Stimulated activated CD8-positive, alpha-beta memory T cell treated with anti-CD3 and anti-CD28 coated beads, Interleukin-4, amount 100 ng/mL, for 1 hour (primary cell): ENCODE measurements around the gene JAKMIP2.

Experiments
- DNase-seq, 2 donors: peaks; one replicate each; pipeline ENCODE4 v3.0.0-alpha.2; 2020; ENCODE audit warnings: low read depth in 2 of 2, low spot score in 1 of 2

Gene JAKMIP2

DNA sequence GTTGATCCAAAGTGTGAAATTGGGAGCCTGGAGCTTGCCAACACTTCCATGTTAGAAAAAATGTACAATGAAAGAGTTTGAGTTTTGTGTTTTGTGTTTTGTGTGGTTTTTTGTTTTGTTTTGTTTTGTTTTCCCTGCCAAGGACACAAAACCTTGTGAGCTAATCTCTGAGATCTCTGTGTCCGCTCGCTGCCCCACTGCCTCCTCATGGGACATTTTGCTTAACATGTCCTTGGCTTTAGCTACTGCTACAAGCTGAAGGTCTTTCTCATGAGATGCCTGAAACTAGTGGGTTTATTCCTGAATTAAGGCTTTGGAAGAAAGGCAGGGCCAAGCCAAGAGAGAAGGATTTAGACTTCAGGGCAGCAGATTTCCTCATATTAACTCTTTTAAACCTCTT, 7.3 kb upstream of the JAKMIP2 start:
- no peak for DNase-seq

DNA sequence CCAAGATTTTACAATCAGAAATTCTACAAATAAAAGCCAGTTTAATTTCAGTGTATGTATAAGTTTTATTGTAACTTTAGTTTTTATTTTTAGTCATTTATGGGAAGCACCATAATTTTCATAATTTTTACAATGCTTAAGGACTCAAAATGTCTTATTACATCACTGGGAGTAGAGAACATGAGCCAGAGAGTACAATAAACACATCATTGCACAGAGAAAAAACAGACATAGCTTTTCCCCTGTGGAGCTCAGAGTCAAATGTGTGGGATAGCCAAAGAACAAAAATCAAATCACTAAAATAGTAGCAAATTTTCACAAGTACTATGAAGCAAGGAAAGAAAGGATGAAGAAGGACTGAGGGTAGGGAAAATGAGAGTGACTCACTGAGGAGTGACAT, 5.5 kb upstream of the JAKMIP2 start:
- DNase-seq, result no peak

DNA sequence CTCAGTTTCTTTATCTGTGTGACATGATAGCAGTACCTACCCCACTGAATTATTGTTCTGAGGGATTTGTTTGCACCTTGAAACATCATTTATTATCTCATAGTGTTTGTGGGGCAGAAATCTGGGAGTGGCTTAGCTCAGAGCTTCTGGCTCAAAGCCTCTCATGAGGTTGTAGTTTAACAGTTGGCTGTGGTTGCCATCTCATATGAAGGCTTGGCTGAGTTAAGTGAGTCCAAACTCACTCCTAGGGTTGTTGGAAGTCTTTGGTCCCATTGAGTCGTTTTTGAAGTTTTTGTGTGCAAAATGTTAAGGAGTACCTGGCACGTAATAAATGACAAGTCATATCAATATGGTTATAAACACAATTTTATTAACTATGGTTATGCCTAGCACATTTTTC, 3.6 kb upstream of the JAKMIP2 start:
- no peak for DNase-seq

GRCh38 chr5:147784146-147784987, 1.8 kb upstream of the JAKMIP2 start:
- DNase-seq, result no peak

DNA sequence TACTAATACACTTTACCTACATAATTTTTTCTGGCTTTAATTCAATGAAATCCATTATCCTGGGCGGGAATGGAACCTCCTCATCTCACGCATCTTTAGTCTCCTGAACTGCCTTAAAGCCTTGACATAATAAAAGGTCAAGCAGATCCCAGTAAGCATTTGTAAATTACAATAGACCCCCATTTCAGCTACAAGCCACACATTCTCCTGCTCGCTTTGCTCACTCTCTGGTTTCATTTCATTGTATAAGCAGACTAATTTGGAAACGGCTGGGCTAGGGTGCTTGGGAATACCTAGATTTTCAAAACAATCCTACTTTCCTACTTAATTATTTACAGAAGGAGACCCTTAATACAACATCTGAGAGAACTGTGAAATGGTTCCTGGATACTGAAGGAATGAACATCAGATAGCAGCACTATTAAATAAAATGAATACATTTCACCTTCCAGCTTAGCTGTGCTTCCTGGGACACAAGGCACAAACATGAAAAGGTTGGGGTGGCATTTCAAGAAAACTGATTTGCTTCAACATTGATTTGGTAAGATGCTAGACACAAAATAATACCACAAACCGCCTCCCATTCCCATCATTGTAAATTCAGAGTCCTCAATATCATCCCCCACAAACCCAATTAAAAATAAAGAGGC, 1.5 kb downstream of the JAKMIP2 start:
- no peak for DNase-seq

GRCh38 chr5:147779694-147780093, 2.8 kb downstream of the JAKMIP2 start:
- DNase-seq, result no peak

GRCh38 chr5:147776989-147777388, 5.5 kb downstream of the JAKMIP2 start:
- no peak for DNase-seq

GRCh38 chr5:147773587-147773986, 8.9 kb downstream of the JAKMIP2 start:
- DNase-seq, result no peak

DNA sequence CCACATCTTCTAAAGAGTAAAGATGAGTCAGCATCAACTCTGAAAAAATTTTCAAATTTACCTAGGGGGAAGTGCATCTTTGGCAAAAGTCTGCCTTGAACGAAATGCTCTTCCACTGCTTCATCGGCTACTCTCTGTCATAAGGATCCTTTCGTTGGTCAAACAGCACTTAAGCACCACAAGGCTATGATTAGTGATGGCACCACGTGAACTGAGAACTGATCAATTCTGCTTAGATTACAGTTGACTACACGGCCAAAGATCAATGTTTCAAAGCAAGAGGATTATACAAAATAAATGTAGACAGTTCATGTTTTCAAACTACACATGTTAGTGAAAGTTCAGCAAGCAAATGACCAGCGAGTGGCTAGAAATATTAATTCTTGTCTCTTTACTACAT, 9.4 kb downstream of the JAKMIP2 start:
- no peak for DNase-seq

GRCh38 chr5:147767048-147767447, 15.5 kb downstream of the JAKMIP2 start:
- no peak for DNase-seq

DNA sequence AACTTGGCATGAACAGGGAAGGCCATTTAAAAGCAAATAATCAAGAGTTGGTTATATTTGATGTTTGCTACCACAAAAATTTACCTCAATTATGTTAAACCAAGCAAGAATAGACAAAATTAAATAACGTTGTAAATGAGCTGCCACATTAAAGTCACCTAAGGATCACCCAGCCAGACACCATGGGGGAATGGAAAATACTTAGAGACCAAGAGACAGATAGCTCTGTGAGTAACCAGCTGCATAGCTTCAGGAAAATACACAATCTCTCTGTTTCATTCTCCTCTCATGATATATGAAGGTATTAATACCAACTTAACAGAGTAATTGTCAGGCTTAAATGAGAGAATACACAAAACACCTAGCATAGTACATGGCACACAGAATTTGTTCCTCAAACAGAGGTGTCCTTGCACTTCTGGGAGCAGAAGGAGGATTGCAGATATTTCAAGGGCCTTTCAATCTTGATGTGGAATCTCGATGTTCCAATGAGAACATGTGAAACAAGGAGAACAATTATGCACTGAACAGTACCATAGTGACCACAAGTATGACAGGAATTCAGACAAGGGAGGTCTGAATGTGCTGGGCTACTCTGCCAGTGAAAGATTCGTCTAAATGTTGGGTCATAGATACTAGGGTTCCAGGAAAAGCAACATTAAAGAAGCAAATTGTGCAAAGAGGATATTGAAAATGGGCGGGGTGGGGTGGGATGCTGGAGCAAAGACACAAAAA, 18.6 kb downstream of the JAKMIP2 start:
- no peak for DNase-seq

DNA sequence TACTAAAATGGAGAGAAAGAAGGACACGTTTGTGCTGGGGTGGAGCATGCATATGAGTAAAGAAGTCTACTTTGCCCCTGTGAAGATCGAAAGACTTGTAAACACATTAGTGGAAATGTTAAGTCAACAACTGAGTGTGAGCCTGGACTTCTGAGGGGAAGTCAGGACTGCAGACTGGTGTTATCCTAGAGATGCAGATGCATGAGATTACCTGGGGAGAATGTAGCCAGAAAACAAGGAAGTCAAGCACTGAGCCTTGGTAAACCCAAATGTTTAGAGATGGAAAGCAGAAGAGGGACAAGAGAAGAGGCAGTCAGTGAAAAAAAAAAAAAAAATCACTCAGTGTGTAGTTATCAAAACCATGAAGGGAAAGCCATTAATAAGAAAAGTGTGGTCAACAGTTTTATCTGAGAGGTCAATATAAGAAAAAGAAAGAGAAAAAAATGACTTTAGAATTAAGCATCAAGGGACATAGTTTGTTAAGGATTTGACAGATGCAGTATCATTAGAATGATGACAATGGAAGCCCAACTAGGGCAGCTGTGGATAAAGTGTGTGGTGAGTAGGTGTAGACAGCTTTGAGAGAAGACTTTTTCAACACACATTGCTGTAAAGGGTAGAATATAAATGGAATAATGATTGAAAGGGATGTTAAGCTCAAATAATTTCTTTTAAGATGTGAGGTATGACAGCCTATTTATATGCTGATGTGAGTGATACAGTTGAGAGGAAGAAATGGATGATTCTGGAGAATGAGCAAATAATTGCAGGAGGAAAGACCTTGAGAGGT, 22.2 kb downstream of the JAKMIP2 start:
- DNase-seq, result no peak

GRCh38 chr5:147759441-147759840, 23.1 kb downstream of the JAKMIP2 start:
- DNase-seq, result no peak

DNA sequence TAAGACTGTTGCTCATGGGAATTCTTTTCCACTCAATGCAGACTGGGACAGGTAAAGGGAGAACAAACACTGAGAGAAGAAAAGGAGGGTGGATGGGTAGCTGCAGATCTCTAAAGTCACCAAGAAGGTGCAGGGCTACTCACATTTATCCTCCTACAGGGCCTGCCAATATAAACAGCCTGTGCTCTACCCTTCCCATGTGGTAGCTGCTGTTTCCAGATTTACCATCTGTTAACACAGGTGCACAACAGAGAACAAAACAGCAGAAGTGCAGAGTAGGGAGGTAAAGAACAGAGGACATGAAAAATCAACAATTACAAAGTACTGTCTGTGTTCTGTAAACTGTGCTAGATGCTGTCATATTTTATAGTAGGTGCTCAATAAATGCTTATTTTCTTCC, 26.0 kb downstream of the JAKMIP2 start:
- no peak for DNase-seq

GRCh38 chr5:147754372-147755122, 28.0 kb downstream of the JAKMIP2 start:
- no peak for DNase-seq

DNA sequence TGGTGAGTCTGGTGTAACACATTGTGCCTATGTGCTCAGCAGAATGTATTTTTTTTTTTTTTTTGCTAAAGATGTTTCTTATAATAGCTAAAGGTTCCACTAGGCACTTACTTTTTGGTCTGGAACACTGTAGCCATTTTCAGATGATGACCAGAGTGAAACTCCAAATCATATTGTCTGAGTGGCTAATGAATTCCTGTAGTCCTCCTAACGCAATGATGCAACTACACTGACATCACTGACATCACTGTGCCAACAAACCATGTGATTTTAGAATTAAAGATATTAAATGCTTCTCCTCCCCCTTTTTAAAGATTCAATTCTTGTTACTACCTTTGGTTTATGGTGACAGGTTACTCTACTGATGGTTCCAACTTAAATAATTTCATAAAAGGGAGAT, 28.8 kb downstream of the JAKMIP2 start:
- no peak for DNase-seq

- DNase-seq, result no peak
These were observed 29.8 kb downstream of the JAKMIP2 start for GRCh38 chr5:147752666-147753290.

- no peak for DNase-seq
These were observed 30.5 kb downstream of the JAKMIP2 start for GRCh38 chr5:147752033-147752432.

- no peak for DNase-seq
These were observed 31.2 kb downstream of the JAKMIP2 start for GRCh38 chr5:147751156-147751830.

- DNase-seq, result no peak
These were observed 32.5 kb downstream of the JAKMIP2 start for GRCh38 chr5:147750065-147750464.
